ENCODE results near the gene TLK1.
"Not testable (repeated sequence)": the region's sequence is repeated elsewhere in the genome, so short reads cannot be mapped to it uniquely, and the experiment has no call there.

The TLK1 gene

DNA sequence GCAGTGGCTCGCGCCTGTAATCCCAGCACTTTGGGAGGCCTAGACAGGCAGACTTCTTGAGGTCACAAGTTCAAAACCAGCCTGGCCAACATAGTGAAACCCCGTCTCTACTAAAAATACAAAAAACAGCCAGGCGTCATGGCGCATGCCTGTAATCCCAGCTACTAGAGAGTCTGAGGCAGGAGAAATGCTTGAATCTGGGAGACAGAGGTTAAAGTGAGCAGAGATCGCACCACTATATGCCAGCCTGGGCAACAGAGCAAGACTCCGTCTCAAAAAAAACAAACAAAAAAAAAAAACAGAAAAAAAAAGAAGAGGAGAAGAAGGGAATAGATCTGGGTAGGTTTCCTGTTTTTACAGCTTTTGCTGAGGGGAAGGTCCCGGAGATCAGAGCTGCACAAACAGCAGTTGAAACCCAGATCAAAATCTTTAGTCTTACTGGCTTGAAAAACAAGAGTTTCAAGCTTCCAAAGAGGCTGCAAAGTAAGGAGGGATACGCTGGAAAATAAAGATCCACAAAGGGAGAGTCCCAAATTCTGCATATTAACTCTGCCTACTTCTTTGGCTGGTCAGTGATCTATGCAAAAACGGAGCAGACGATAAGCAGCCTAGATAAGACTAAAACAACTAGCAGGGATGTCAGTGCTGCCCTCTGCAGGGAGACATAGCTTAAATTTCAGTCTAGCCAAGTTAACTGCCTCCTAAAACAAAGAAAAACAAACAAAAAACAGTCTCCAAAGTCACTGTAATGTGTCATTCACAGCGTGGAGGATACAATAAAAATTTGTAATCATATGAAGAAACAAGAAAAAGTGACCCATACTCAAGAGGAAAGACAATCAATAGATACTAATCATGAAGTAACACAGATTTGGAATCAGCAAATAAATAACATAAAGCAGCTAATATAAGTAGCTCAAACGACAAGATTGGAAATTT is 74.1 kb downstream of the TLK1 start:
- FAIRE-seq: no peak
- peak; percentile 20 for DNase-seq (ENCODE audit: low spot score)

DNA sequence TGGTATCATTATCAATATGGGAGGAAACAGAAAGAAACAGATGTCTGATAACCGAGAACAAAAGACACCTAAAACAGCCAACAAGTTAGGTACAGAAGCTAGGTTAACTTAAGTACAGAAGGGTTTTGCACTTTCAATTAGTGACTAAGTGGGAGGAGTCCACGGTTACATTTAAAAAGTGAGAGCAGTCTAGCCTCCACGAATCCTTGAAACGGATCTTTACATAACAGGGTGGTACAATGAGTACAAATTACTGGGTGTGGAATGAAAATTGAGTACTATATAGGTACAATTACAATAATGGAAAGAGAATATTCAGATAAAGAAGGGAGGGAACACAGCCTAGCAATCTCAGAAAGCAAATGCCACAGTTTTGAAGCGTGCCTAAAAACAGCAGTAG is 76.6 kb downstream of the TLK1 start:
- DNase-seq (ENCODE audit: low spot score) (no peak), FAIRE-seq (no peak)

DNA sequence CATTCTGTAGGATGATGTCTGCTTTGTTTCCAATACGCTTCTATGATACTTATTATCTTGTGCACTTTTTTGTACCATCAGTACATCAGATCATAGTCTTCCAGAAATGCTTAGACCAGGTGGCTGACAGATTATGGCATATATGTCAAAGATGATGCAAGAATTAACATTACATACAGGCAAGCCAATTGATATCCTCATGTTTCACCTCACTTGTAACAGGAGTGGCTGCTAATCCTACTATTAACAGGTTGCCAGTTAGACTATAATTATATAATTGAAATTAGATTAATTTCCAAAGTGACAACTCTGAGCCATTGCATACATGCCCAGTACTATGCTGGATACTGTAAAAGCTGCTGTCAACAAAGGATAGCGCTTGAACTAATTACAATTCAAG is 77.2 kb downstream of the TLK1 start:
- FAIRE-seq: no peak
- no peak for DNase-seq (ENCODE audit: low spot score)

DNA sequence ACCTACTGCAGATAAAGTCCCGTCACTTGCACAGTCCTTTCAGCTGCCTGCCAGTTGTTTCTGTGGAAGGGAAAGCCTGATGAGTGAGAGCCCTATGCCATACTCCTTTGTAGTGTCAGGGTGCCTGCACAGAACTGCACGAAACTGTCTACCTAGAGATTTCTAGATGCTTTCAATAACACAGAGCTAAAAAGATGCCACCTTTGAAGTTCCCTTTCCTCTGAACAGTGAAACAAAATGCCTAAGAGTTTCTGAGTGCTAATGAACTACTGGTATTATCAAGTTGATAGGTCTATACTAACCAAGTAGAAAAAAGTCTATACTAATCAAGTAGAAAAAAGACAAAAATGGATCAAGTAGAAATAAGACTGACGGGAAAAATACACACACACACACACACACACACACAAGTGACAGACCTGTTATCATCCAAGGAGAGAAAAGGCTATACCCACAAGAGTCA is 79.0 kb downstream of the TLK1 start:
- no peak for DNase-seq (ENCODE audit: low spot score)
- no peak for FAIRE-seq

DNA sequence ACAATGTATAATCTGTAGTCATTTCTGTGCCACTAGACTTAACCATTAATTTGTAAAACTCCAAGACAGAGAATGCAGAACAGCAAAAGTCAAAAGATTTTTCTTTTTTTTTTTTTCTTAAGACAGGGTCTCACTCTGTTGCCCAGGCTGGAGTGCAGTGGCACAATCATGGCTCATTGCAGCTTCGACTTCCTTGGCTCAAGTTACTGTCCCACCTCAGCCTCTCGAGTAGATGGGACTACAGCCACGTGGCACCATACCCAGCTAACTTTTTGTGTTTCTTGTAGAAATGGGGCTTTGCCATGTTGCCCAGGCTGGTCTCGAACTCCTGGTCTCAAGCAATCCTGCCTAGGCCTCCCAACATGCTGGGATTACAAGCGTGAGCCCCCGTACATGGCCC is 80.1 kb downstream of the TLK1 start:
- DNase-seq (ENCODE audit: low spot score) (no peak), FAIRE-seq (no peak)

DNA sequence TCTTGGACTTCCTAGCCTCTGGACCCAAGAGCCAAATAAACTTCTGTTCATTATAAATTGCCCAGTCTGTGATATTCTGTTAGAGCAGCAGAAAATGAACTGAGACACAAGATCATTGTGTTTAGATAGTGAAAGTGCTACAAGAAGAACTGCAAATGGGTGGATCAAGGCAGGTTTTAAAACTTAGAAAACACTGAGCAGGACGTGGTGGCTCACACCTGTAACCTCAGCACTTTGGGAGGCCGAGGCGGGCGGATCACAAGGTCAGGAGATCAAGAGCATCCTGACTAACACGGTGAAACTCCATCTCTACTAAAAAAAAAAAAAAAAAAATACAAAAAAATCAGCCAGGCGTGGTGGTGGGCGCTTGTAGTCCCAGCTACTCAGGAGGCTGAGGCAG is 84.3 kb downstream of the TLK1 start:
- not testable (repeated sequence) for FAIRE-seq; DNase-seq (ENCODE audit: low spot score)

DNA sequence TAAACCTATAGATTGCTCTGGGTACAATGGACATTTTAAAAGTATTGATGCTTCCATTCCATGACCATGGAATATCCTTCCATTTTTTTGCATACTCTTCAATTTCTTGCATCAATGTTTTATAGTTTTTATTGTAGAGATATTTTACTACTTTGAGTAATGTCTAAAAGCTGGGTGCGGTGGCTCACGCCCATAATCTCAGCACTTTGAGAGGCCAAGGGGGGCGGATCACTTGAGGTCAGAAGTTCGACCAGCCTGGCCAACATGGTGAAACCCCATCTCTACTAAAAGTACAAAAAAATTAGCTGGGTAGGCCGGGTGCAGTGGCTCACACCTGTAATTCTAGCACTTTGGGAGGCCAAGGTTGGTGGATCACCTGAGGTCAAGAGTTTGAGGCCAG is 88.5 kb downstream of the TLK1 start:
- DNase-seq (ENCODE audit: low spot score) (no peak), FAIRE-seq (no peak)

DNA sequence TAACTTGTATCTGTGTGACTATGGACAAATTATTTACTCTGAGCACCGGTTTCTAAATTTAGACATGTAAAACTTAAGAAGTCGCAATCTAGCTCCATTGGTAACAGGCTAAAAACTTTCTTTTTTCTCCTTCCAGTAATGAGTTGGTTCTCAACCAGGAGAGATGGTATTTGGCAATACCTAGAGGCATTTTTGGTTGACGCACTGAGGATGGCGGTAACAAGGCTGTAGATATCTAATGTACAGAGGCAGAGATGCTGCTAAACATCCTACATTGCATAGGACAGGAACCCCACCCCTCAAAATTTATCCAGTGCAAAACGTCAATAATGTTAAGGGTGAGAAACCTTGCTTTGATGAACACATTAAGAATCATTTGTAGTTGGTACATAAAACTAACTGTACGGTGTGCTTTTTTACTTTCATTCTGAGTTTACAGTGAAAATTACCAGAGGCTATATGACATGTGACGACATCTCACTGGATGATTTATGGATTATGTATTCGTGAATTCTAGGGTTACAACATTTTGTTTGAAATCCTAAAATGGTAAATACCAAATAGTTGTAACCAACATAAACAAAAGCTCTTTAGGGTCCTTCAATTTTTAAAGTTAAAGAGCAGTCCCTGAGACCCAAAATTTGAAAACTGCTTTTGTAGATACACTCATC is 91.3 kb downstream of the TLK1 start:
- DNase-seq (ENCODE audit: low spot score): no peak
- FAIRE-seq: no peak

DNA sequence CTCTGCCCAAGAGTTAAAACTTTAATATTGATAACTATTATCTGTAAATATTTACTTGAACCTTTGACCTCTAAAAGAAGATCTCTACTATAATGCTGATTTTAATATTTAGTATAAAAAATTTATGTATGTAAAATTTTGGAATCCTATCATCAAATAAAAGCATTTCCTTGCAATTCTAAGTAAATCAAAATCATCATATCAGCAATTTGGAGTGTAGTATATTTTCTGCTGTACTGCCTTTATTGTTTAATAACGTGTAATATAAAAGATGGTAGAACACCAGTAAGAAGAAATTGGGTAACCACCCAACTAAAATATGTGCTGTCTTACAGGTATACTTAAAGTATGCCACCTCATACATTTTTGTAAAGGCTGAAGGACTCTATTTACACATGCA is 94.6 kb downstream of the TLK1 start:
- no peak for FAIRE-seq
- DNase-seq (ENCODE audit: low spot score): no peak

DNA sequence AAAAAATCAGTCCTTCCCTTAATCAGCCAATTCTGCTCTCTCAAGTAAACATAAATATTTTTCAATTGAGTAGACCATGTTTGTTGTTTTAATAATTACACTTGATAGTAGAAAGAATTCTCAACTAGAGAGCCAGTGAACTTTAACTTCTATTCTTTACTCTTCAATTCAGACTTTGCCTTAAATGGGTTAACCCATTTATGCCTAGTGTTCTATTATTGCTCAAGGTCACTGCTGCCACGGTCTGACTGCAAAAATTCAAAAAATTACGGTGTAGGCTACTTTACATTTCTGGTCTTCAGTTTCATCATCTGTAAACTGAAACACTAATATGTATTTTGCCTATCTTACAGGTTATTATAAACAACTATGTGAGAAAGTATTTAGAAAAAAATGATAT is 103.1 kb downstream of the TLK1 start:
- no peak for FAIRE-seq
- no peak for DNase-seq (ENCODE audit: low spot score)

DNA sequence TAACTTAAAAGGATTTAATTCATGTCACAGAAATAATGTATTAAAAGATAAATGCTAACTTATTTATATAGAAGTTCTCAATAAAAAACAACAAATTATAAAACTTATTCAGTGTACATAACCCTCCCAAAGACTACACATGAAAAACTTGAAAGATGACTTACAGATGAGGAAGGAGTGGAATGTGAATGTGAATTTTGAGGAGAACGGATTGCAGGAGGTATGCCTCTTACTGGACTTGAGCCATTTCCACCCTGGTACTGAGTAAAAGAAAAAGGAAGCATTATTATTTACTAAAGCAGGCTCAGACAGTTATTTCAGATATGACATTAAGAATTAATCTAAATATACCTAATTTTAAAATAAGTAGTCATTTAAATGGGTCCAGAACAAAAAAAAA is 104.4 kb downstream of the TLK1 start:
- DNase-seq (ENCODE audit: low spot score) (no peak), FAIRE-seq (no peak)

DNA sequence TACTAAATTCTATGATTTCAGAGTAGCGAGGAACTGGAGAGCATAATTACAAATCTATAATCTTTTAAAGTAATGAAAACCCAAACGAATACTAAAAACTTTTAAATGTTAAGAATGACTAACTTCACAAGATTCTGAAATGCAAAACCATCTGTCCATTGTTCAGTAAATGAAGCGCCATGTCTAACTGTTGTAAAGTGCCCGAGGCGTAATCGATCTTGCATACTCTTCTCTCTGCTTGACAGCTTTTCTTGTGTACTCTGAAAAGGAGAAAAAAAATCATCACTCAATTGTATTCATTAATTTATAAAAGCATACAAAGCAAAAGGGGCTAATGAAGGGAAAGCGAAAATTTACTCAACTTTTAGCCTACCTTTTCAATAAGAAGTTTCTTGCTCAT is 111.0 kb downstream of the TLK1 start:
- no peak for FAIRE-seq
- DNase-seq (ENCODE audit: low spot score): no peak

DNA sequence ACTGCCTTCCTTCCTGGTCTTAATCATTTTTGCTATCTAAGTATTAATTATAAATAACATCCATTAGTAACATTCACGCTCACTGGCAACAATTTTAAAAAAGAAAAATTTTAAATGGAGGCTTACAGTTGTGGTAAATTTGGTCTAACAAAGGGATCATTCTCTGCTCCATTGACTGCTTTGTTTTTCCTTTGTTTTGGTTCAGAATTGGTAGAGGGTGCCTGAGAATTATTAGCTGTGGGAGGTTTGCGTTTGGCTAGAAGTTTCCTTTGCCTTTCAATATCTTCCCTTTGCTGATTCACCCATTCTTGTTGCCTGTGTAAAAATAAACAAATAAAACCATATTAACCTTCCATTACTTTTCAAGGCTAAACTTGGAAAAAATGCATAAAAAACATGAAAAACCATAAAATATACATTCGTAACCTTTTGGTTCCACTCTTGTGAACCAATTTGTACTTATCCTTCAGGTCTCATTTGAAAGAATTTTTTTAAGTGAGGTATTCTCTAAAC is 114.6 kb downstream of the TLK1 start:
- FAIRE-seq (no peak), DNase-seq (ENCODE audit: low spot score) (no peak)

DNA sequence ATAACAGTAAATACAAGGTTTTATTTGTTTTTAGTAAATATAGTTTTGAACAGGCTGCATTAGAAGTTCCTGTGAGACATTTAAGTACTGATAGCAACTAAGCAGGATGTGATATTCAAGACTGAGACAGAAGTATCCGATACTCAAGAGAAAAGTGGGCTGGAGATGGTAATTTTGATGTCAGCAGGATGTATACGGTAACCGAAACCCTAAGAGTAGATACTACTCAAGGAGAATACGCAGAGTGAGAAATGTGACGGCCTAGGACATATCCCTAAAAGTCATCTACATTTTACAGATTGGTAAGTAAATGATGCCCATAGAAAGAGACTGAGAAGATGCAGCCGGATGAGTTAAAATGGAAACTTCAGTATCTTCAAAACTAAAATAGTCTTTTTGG is 116.3 kb downstream of the TLK1 start:
- no peak for FAIRE-seq

DNA sequence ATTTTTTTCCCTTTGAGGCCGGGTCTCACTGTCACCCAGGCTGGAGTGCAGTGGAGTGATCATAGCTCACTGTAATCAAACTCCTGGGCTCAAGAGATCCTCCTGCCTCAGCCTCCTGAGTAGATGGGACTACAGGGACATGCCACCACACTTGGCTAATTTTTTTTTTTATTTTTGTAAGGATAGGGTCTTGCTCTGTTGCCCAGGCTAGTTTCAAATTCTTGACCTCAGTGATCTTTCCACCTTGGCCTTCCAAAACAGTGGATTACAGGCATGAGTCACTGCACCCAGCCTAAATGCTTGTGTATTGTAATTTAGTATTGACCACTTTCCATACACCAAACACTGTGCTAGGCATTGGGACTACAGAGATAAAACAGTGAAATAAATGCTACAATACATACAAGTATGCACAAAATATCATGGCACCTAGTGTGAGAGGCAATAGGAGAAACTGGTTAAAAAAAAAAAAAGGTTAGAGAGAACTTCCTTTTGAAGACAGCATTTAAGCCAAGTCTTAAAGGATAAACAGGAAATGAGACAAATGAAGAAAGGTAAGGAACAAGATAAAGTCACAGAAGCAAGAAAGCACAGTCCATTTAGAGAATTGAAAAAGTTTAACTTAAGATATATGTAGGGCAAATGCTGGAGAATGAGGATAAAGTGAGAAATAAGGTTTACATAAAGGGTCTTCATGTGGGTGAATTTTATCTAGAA is 118.3 kb downstream of the TLK1 start:
- FAIRE-seq: no peak
- no peak for DNase-seq (ENCODE audit: low spot score)

More for the DNA sequence above, 116.3 kb downstream of the TLK1 start:
- no peak for DNase-seq (ENCODE audit: low spot score)

DNA sequence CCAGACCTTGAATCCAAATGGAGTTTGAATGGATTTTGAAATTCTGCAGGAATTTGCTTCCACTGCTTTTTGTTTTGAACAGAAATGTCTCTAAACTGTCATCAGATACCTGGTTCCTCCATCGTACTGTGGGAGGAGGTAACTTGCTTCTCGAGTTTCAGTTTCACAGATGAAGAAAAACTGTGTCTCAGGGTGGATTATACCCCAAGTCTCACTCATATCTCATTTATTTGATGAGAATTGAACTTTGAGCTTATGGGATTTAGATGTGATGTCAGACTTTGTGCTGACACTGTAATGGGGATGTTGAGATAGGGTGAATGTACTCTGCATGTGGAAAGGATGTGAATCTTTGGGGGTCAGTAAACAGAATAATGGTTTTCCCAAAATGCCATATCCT is 124.2 kb downstream of the TLK1 start:
- DNase-seq (ENCODE audit: low spot score) (no peak), FAIRE-seq (no peak)

DNA sequence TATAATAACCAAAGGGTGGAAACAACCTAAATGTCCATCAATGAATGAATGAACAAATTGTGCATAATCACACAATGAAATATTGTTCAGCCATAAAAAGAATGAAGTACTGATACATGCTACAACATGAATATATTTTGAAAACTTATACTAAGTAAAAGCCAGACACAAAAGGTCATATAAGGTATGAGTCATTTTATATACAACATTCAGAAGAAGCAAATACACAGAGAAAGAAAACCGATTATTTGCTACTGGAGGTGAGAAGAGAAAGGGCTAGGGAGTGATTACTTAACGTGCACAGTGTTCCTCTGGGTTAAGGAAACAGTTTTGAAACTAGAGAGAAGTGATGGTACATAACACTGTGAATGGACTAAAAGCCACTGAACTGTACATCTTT is 126.4 kb downstream of the TLK1 start:
- no peak for FAIRE-seq
- DNase-seq (ENCODE audit: low spot score): no peak

DNA sequence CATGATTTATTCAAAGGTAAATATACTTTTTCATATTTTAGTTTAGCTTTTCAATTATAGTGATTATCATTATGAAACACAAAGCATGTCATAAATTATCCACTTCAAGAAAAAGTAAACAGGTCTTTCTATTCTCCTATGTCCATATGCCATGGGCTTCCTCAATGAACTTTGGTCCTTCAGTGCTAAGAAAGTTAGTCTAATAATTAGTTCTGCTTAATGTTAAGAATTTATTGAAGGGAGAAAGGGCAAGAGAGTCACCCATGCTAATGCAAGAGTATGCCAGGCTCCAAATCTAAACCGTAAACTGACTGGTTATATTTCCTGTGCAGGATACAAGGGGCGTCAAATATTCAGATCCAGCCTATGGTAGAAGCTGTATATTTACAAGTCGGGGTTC is 135.5 kb downstream of the TLK1 start:
- FAIRE-seq: no peak

DNA sequence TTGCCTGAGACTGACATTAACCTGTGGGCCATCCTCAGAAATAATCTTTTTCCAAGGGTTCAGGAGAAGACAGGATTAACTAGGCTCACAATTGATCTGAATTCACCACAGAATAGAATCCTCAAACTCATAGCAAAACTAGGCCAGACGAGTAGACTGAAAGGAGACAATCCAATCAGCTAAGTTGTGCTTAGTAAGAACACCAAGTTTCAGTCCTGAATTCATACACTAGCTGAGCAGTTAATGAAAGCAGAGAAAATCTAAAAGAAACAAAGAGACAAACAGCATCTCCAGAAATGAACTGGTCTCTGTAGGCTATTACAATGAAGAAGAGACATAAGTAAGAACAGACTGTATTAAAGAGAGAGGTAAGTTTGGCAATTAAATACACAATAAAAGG is 142.2 kb downstream of the TLK1 start:
- DNase-seq (ENCODE audit: low spot score) (no peak), FAIRE-seq (no peak)

More for the DNA sequence above, 135.5 kb downstream of the TLK1 start:
- DNase-seq (ENCODE audit: low spot score): no peak

DNA sequence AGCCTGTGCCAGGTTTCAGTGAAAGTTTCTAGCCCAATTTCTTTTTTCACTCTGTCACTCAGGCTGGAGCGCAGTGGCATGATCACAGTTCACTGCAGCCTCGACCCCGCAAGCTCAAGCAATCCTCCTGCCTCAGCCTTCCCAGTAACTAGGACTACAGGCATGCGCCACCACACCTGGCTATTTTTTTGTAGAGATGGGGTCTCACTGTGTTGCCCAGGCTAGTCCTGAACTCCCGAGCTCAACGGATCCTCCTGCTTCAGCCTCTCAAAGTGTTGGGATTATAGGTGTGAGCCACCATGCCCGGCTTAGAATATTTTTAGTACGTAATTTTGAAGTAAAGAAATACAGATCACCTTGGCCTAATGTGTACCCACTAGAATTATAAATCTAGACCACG is 144.6 kb downstream of the TLK1 start:
- FAIRE-seq: no peak
- DNase-seq (ENCODE audit: low spot score): no peak

DNA sequence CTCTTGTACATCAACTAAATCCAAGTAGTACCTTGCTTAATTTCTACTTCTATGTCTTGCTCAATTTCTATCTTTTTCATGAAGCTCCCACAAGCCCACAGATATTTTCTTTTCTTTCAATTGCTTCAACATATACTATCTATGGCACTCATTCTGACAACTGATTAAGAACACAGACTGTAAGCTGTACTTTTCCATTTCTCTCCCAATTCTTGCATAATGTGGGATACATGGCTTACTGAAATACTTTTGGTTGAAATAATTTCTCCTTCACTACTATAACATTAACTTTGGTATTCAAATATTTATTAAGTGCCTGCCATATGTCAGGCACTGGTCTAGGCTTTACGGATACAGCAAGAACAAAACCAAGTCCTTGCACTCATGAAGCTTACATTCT is 146.8 kb downstream of the TLK1 start:
- no peak for FAIRE-seq
- no peak for DNase-seq (ENCODE audit: low spot score)

DNA sequence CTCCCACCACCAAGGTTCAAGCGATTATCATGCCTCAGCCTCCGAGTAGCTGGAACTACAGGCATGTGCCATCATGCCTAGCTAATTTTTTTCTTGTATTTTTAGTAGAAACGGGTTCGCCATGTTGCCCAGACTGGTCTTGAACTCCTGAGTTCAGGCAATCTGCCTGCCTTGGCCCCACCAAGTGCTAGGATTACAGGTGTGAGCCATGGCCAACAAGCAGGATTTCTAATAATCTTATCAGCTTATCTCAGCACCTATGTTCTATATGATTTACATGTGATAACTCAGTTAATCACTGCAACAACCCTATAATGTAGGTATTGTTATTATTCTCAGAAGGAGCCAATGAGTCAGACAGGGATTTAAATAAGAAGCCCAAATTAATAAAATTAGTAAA is 151.3 kb downstream of the TLK1 start:
- no peak for DNase-seq (ENCODE audit: low spot score)
- FAIRE-seq: no peak
